Cortex of kidney (tissue), 1 donor: ENCODE data around the gene METTL13.
"Not testable (repeated sequence)": the region's sequence is repeated elsewhere in the genome, so short reads cannot be mapped to it uniquely, and the experiment has no call there.

Source experiments
- DNase-seq: peaks from one replicate; lab custom pipeline; 2025; lab: John Stamatoyannopoulos, UW

The METTL13 gene

DNA sequence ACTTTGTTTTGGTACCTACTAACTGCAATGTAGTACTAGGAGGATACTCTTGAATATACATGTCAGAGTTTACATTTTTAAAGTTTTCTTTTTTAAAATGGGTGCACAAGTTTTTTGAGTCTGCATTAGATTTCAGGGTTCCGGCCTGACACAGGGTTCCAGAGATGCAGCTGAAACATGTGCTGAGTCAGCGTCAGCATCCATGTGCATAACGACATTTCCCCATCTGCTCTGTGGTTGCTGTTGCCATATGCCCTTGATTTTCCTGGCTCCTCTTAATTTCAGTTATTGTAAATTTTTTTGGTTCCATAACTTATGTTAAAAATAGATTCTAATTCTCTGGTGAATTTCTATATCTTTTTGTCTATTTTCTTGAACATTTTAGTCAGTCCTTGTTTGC is 12.3 kb upstream of the METTL13 start:
- no peak for DNase-seq

DNA sequence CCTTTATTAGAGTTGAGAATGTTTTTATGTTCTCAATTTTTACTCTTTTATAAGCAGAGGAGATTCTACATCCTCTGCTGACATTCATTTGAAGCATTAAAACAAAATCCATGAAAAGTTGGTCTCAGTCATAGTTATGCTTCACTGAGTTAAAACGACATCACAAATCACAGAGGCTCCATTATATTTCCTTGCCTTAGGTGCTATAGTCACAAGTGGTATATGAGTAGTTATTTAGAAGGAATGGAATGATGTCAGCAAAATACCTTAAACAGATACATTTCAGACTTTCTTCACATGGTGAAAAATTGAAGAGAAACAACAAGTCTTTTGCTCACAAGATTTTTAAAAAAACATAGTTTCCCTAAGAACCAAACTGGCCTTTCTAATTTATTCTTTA is 11.7 kb upstream of the METTL13 start:
- no peak for DNase-seq

DNA sequence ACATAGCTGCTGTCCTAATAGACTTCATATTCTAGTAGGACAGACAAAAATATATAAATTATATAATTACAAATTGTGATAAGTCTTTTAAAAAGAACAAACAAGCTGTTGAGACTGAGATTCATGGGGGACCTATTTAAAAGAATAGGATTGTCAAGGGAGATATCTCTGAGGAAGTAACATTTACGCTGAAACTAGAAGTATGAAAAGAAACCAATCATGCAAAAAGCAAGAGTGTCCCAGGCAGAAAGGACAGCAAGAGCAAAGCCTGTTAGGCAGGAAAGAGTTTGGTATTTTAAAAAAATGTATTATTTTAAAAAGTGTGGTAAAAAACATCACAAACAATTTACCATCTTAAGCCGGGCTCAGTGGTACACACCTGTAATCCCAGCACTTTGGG is 9.1 kb upstream of the METTL13 start:
- no peak for DNase-seq

DNA sequence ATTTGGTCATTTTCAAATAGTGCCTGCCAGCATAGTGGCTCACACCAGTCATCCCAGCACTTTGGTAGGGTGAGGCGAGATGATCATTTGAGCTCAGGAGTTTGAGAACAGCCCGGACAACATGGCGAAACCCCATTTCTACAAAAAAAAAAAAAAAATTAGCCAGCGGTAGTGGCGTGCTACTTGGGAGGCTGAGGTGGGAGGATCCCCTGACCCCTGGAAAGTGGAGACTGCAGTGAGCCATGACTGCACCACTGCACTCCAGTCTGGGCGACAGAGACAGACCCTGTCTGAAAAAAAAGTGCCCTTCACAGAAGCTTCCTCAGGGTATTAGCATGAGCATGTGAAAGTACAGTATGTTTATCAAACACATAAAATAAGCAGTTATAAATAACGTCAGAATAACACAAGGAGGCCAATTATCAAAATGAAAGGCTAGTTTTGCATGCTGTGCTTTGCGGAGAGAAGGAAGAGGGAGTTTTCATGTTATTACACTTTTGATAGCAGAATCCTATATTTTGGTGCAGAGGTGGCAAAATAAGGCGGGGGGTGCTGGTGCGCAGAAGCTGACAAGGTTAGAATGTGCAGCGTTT is 781 bp upstream of the METTL13 start:
- no peak for DNase-seq

DNA sequence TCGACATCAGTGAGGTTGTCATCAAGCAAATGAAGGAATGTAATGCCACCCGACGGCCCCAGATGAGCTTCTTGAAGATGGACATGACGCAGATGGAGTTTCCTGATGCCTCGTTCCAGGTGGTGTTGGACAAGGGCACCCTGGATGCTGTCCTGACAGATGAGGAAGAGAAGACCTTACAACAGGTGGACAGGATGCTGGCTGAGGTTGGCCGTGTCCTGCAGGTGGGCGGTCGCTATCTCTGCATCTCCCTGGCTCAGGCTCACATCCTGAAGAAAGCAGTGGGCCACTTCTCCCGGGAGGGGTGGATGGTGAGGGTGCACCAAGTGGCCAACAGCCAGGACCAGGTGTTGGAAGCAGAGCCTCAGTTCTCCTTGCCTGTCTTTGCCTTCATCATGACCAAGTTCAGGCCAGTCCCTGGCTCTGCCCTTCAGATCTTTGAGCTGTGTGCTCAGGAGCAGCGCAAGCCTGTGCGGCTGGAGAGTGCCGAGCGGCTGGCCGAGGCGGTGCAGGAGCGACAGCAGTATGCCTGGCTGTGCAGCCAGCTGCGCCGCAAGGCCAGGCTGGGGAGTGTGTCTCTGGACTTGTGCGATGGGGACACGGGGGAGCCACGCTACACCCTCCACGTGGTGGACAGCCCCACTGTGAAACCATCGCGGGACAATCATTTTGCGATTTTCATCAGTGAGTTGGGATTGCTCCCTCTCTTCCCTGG is 2.5 kb downstream of the METTL13 start:
- DNase-seq, result no peak

DNA sequence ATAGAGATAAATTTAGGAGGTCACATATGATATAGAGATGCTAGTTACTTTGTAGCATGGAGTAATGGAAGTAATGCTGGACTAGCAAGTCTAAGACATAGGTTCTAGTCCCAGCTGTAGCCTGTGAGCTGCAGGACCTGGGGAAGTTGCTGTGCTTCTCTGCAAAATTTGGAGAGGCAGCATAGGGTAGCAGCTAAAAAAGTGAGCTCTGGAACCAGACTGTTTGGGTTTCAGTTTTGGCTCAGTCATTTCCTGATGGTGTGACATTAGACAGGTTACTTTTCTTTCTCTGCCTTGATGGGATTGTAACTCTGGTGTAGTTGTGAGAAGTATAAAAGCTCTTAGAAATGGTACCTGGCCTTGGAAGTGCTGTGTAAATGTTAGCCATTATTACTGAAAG is 3.3 kb downstream of the METTL13 start:
- DNase-seq, result no peak

DNA sequence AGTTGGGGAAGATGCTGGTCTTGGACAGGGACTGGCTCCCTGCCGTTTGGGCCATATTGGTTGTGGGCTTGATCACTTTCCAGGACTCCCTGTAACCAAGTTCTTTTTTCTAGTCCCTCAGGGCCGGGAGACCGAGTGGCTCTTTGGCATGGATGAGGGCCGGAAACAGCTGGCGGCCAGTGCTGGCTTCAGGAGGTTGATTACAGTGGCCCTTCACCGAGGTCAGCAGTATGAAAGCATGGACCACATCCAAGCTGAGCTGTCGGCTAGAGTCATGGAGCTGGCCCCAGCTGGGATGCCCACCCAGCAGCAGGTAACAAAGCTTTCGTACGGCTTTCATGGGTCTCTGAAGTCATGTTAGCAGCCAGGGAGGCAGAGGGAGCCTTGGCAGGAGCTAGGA is 4.3 kb downstream of the METTL13 start:
- no peak for DNase-seq

DNA sequence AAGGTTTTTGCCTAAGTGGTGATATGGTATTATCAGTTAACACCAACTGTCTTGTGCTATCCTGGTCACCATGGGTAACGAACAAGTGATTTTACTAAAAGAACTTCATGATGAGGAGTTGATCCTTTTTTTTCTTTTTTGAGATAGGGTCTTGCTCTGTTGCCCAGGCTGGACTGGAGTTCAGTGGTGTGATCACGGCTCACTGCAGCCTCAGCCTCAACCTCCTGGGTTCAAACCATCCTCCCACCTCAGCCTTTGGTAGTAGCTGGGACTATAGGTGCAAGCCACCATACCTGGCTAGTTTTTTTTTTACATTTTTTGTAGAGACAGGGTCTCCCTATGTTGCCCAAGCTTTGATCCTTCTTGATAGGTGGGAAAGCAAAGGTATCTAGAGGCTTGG is 5.1 kb downstream of the METTL13 start:
- no peak for DNase-seq

DNA sequence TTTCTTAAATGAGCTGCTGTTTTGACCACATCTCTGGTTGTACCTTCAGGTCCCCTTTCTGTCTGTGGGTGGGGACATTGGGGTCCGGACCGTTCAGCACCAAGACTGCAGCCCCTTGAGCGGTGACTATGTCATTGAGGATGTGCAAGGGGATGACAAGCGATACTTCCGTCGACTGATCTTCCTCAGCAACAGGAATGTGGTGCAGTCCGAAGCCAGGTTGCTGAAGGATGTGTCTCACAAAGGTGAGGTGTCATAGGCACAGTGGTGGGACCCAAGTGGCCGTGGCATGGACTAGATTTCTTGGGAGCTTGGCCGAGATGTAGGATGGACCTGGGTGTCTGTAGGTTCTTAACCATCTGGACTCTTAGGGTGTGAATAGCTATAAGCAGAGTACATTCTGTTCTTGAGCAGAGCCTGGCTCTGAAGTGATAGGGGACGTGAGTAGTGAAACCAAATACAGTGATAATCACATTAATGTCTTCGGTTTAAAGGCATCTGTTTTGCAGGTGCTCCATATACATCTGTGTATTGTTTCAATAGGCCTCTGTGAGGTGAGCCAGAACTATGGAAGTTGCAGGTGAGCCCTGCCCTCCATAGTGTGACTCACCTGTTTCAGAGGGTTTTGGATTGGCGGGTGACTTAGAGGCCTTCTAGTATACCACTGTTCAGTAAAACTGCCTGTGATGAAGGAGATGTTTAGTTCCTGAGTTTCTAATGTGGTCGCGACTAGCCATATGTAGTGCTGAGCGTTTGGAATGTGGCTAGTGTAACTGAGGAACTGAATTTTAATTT is 6.4 kb downstream of the METTL13 start:
- DNase-seq, result no peak

DNA sequence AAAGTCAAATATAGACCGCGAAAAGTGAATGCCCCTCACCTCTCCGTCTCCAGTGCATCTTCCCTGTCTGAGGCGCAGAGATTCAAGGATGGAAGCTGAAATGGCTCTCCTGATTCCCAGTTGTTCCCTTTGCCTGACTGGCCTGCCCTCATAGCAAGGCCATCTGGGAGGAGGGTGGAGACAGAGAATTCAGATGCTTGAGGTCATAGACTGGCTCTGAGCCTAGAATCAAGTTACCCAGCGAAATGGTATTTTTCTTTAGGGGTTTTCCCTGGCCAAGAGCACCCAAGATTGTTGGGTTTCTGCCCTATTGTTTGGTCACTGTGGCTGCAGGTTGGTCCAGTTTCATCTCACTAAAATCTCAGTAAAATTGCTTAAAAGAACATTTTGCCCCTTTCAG is 7.2 kb downstream of the METTL13 start:
- no peak for DNase-seq

DNA sequence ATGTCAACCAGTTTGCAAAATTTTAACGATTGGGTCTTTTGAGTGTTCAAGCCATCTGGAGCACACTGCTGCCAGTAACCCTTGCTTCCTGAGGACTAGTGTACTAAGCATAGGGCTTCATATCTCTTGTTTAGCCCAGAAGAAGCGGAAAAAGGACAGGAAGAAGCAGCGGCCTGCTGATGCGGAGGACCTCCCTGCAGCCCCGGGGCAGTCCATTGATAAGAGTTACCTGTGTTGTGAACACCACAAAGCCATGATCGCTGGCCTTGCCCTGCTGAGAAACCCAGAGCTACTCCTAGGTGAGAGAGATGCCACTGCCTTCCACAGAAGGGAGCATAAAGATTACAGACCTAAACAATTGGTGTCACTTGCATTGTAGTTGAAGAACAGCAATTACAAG is 8.9 kb downstream of the METTL13 start:
- DNase-seq, result no peak

DNA sequence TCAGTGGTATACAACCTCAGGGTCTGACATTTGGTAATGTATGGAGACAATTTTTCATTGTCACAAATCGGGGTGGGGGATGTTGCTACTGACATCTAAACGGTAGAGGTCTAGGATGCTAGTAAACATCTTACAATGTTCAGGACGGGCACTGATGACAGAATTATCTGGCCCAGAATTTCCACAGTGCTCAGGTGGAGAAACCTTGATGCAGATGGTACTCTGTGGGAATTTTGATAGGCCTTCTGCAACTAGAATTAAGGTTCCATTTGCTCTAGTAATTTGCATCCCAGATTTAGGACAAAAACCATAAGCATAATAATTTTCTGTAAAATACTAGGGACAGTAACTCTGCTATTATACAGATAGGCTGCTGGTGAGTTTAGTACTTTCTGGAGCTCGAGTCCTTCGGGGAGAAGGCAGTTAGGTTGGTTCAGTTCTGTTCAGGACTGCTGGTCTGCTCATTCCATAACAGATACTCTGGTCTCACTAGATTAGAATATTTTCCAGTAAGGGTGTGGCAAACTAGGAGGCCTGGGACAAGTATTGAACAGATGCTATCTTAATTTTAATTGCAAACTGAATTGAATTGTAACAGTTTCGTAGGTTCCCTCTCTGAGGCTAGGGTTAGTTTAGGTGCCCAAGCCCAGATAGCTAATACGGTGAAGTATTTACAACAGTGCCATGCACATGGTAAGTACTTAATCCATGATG is 11.4 kb downstream of the METTL13 start:
- DNase-seq, result no peak

DNA sequence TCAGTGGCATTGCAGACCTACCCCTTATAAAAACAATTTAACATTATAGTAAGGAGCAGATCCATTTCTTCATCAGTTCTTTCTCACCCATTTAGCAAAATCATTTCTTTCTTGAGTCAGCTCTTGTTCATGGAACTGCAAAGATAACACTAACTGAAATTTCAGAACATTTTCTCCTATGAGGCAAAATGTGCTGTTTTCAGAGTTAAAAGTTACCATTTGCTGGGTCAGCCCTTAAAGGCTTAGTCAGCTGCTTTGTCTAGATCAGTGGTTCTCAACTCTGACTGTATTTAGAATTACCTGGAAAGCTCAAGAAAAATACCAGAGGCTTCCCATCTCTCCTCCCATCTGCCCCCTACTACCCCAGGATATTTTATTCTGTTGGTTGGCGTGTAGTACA is 12.2 kb downstream of the METTL13 start:
- no peak for DNase-seq

DNA sequence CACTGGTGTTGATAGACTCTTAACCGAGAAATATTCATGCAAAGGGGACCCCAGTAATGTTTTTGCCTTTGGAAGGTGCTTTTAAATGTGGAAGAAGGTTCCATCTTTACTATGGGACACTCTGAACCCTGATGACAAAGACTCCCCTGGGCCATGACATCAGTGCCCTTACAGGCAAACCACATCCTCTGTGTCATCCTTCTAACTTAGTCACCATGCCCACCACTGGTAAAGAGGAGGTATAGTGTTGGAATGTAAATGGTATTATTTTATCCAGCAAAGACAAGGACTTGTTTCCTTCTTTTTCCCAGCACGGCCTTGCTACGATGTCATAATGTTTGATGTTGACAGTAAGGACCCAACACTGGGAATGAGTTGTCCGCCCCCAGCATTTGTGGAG is 12.6 kb downstream of the METTL13 start:
- DNase-seq, result no peak

DNA sequence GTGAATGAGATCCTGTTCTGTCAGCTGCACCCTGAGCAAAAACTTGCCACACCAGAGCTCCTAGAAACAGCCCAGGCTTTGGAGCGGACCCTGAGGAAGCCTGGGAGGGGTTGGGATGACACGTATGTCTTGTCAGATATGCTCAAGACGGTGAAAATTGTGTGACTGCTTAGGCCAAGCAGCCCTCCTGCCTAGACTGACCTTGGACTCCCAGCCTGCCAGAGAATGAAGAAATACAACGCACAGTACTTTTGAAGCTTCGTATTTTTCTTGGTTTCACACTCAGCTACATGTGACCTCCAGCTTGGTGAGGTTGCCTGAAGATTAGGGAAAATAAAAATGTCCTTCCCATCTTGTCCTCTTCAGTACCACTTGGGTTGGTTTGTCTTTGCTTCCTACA is 15.1 kb downstream of the METTL13 start:
- no peak for DNase-seq

DNA sequence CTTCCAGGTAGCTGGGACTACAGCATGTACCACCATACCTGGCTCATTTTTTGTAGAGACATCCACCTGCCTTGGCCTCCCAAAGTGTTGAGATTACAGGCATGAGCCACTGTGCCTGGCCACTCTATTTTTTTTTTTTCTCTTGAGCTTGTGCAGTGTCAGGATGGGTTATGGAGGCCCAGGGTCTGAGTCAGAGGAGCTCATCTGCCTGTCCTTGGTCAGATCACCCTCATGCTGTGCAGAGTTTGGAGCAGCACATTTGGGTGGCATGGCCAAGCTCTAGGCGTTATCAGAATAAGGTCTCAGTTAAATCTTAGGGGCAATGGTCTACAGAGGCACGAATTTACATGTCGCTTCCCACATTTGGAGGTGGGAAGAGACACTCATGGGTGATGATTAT is 16.9 kb downstream of the METTL13 start:
- no peak for DNase-seq

DNA sequence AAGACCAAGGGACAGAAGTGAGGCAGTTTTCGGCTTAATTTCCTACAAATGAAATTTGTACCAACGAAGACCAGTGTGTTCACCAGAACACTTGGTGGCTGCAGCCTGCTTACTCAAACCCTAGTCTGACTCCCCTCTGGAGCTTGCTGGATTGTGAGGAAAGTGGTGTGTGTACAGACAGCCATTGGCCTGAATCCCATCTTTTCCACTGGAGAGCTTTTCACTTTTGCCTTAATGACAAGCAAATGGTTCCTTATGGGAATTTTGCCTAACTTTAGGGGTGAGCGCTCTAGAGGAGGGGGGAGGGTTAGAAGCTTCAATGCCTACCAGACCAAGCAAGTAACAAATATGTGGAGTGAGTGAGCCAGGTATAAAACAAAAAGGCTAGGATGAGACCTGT is 17.3 kb downstream of the METTL13 start:
- DNase-seq, result no peak

DNA sequence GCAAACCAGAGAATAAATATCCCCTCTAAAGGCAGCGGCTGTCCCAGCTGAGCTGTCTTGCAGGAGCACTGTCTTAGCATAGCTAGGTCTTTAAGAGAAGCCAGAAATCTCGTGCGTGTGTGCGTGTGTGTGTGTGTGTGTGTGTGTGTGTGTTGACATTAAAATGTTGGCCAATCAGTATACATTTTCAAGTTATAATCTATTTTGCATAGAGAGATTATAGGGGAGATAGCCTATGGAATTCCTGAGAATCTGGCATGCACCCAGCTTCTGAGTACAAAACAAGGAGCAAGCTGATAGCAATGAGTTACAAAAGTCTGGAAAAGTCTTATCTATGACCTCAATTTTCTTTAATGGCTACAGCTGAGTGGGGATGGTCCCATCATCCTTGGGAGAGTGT is 17.7 kb downstream of the METTL13 start:
- no peak for DNase-seq

DNA sequence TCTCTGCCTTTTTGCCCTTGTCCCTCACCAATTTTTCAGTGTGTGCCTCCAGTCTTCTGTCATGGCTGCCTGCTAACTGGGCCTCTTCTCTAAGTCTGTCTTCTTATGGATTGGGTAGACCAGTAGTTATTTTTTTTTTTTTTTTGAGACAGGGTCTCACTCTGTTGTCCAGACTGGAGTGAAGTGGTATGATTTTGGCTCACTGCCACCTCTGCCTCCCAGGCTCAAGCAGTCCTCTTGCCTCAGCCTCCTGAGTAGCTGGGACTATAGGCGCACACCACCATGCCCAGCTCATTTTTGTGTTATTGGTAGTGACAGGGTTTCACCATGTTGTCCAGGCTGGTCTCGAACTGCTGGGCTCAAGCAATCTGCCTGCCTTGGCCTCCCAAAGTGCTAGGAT is 18.2 kb downstream of the METTL13 start:
- not testable (repeated sequence) for DNase-seq

DNA sequence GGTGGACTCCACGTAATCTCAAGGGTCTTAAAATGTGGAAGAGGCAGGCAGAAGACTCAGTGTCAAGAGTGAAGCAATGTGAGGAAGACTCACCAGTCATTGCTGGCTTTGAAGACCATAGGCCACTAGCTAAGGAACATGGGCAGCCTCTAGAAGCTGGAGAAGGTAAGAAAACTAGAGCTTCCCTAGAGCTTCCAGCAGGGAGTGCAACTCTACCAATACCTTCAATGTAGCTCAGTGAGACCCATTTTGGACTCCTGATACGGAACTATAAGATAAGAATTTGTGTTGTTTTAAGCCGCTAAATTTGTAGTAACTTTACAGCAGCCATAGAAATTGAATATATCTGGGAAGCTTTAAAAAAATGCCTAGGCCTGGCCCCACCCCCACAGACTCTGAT is 18.9 kb downstream of the METTL13 start:
- DNase-seq, result no peak

DNA sequence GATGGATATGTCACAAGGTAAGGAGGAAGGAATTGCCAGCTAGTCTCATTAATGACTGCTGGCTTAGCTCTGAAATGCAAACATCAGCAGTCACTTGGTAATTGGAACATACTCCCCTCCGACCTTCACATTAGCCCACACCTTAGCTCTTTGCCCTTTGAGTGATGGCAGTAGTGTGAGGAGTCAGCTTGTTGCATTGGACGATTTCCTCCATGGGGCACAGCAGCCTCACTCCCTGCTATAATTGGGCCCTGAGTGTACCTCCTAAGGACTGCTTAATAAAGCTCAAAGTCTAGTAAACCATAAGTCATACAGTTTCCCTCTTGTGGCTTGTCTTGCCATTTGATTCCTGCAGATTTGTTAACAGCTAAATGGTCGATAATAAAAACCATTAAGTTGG is 19.4 kb downstream of the METTL13 start:
- no peak for DNase-seq

DNA sequence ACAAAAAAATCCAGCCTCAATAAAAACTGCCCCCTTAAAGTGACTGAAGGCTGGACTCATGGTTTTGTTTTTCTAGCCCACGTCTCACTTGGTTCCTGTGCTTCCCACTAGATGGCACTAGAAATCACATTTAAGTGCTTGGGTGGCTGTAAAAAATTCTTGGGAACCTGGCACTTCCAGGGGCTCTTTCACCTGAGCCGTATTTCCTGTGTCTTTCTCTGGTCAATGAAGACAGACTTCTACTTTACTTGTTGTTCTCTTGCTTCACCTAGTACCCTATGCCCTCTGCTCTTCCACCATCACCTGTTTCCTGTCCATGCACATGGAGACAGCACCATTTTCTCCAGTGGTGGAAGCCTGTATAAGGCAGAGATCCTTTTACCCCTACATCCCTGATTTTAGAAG is 20.0 kb downstream of the METTL13 start:
- DNase-seq, result no peak

DNA sequence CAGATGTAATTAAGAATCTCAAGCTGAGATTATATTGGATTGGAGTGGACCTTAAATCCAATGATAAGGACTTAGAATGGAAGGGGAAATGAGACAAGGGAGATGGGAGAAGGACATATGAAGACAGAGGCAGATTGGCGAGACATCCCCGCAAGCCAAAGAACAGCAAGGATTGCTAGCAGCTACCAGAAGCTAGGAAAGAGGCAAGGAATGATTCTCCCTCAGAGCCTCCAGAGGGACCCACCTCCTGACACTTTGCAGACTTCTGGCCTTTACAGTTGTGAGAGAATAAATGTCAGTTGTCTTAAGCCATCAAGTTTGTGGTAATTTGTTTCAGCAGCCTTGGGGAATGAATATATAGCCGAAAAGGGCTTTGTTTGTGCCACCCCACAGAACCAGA is 20.7 kb downstream of the METTL13 start:
- DNase-seq, result no peak
